ENCODE measurements around the gene ALKBH2. TPM values are rescaled to one million over a fixed set of nuclear protein-coding genes. Genes with fewer than 3 reads are reported as not detected.

ALKBH2 gene
- 18.6 TPM for total RNA-seq

GRCh38 chr12:109093022-109093918 lies at the start of gene ALKBH2:
Gene ALKBH2, minus strand, starts transcription at chr12:109093472. Its CDS starts 686 bp downstream, at chr12:109092786.
- DNase-seq (ENCODE audit: low spot score in 2 of 2), result peak; percentile 66 to 97
- intact Hi-C loops (cut with DNase I), result loop anchor here (1.0 to 10.0 kb wide), 10 partner anchors 18 to 1408 kb away; partner anchors contain the start of genes CORO1C, FICD, ISCU and PWP1
- peak; percentile 93 to 99 (median 97) for TF ChIP-seq CTCF (IDR thresholded peaks at IDR 0.05)
- Histone ChIP-seq H3K4me1 (peaks cover 8 to 26% of the 10 kb centered on the region in 2 donors), H3K9me3 (no peaks in the 10 kb centered on the region), H3K4me3 (peak within 1 kb of the TSS; percentile 52 to 66), H3K36me3 (peaks cover 11 to 16% of the 10 kb centered on the region in 2 donors), H3K27ac (peak within 1 kb of the TSS; percentile 54 to 58), H3K27me3 (no peaks in the 10 kb centered on the region)

- no peak overlapping the region for H3K27ac ChIP-seq
- H3K4me3 ChIP-seq, result no peak overlapping the region
- intact Hi-C loops (cut with DNase I), result no loop called here
- no peaks in the 10 kb centered on the region for H3K4me1 ChIP-seq
- peaks cover 0 to 15% of the 10 kb centered on the region in 2 donors for H3K36me3 ChIP-seq
- TF ChIP-seq CTCF (IDR thresholded peaks at IDR 0.05), result no peak
- H3K27me3 ChIP-seq, result no peaks in the 10 kb centered on the region
- no peaks in the 10 kb centered on the region for H3K9me3 ChIP-seq
- no peak for DNase-seq (ENCODE audit: low spot score in 2 of 2)
Observed at GRCh38 chr12:109140560-109140959, 47.3 kb upstream of the ALKBH2 start.

GRCh38 chr12:109139791-109140190 lies 46.5 kb upstream of the ALKBH2 start:
- Histone ChIP-seq H3K27me3 (no peaks in the 10 kb centered on the region), H3K9me3 (no peaks in the 10 kb centered on the region), H3K27ac (no peak overlapping the region), H3K4me3 (no peak overlapping the region), H3K4me1 (no peaks in the 10 kb centered on the region), H3K36me3 (peaks cover 0 to 15% of the 10 kb centered on the region in 2 donors)
- no peak for DNase-seq (ENCODE audit: low spot score in 2 of 2)
- no peak for TF ChIP-seq CTCF (IDR thresholded peaks at IDR 0.05)
- intact Hi-C loops (cut with DNase I), result no loop called here

- Histone ChIP-seq H3K27ac (no peak overlapping the region), H3K27me3 (no peaks in the 10 kb centered on the region), H3K36me3 (peaks cover 0 to 15% of the 10 kb centered on the region in 2 donors), H3K4me1 (peaks cover 0 to 2% of the 10 kb centered on the region in 2 donors), H3K9me3 (no peaks in the 10 kb centered on the region), H3K4me3 (no peak overlapping the region)
- intact Hi-C loops (cut with DNase I), result no loop called here
- TF ChIP-seq CTCF (IDR thresholded peaks at IDR 0.05), result no peak
- DNase-seq (ENCODE audit: low spot score in 2 of 2), result no peak
Observed at GRCh38 chr12:109139360-109139759, 46.1 kb upstream of the ALKBH2 start.

GRCh38 chr12:109137055-109137454 lies 43.8 kb upstream of the ALKBH2 start:
- Histone ChIP-seq H3K4me3 (no peak overlapping the region), H3K27ac (no peak overlapping the region), H3K9me3 (no peaks in the 10 kb centered on the region), H3K4me1 (peaks cover 0 to 6% of the 10 kb centered on the region in 2 donors), H3K27me3 (no peaks in the 10 kb centered on the region), H3K36me3 (peaks cover 0 to 11% of the 10 kb centered on the region in 2 donors)
- intact Hi-C loops (cut with DNase I), result no loop called here
- DNase-seq (ENCODE audit: low spot score in 2 of 2), result no peak
- no peak for TF ChIP-seq CTCF (IDR thresholded peaks at IDR 0.05)
